HuH-7 (cell line): ENCODE measurements around the gene DNAJB5.
"Not testable (repeated sequence)": the region's sequence is repeated elsewhere in the genome, so short reads cannot be mapped to it uniquely, and the experiment has no call there.

Experiments used
- DNase-seq: peaks from one replicate; pipeline ENCODE4 v3.0.0; 2011; ENCODE audit warnings: low spot score

Gene DNAJB5

DNA sequence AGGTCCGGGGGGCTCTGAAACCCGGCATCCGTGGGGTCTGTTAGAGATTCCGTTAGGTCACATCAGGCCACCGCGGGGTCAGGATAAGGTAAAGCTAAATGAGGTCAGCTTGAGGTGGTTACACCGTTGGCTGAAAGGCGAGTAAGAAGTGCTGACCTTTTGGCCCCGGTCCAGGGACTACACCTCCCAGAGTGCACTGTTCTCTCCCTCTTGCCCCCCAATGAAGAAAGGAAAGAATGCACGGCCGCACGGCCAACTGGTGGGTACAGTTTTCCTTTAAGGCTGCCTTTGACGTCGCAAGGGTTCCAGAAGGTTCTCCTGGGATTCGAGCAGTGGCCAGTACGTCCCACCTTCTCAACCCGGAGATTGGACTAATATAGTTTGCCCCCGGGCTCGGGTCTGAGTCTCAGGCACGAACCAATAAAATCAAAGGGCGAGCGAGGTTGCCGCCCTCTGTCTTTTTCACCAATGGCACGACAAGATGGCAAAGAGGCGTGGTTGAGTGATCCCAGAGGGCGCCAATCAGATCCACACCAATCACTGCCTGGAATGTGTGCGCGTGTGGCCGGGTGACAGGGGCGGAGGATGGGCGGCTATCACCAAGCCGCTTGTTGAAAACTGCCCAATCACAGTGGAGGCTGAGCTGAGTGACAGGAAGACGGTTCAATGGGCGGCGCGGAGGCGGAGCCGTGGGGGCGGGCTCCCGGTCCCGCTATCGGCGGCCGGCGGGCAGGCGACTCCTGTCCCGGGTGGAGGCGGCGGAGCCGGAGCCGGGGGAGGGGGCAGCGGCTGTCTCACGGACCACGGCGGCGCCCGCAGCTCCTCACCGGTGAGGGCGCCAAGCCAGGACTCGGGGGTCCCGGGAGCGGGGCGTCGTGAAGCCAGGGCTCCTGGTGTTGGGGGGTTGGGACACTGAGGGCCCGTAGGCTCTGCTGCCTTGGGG is at the start of gene DNAJB5:
Gene DNAJB5, plus strand, starts transcription at position 743 of the 943 bp plus-strand sequence. CDS start 886 bp downstream, outside the sequence.
- DNase-seq: peak; percentile 99

DNA sequence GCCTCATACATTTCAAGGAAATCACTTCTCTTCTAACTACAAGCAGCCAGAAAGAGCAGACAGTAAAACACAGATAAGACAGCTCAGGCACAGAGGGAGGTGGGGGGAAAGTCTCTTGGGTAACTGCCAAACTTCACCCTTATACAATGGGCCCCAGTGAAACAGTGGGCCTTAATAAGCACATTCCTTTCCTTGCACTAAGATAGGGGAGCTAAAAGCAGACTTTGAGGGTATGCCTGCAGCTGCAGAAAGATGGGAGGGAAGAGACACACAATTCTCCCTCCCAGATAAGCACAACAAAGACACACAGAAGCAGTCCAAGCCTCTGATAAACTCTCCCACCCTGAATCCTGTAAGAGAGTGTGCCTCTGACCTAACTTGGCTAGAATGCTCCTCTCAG is 49.6 kb upstream of the DNAJB5 start:
- DNase-seq: not testable (repeated sequence)

DNA sequence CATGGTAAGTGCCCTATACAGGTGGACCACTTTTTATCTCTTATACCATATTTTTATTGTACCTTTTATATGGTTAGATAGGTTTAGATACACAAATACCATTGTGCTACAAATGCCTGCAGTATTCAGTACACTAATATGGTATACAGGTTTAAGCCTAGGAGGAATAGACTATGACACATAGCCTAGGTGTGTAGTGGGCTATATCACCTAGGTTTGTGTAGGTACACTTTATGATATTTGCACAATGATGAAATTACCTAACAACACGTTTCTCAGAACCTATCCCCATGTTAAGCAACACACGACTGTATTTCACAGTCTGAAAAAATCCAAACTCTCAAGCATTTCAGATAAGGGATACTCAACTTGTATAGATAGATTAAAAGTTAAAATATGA is 41.1 kb upstream of the DNAJB5 start:
- no peak for DNase-seq

DNA sequence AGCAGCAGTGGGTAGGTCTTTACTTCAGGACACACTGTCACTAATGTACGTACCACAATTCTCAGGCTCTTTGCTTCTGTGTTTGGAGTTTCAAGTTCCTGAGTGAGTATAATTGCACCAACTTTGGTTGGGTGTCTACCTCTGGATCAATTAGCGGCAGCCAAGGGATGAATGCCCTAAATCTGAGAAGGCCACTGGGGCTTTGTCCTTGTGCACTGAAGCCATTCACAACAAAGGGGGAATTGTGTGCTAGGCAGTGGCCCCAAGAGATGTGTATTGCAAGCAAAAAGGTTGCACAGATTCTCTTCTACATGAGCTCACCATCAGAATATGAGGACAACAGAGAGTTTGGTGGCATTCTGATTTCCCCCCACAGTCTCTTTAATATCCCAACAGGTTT is 35.3 kb upstream of the DNAJB5 start:
- DNase-seq: no peak

DNA sequence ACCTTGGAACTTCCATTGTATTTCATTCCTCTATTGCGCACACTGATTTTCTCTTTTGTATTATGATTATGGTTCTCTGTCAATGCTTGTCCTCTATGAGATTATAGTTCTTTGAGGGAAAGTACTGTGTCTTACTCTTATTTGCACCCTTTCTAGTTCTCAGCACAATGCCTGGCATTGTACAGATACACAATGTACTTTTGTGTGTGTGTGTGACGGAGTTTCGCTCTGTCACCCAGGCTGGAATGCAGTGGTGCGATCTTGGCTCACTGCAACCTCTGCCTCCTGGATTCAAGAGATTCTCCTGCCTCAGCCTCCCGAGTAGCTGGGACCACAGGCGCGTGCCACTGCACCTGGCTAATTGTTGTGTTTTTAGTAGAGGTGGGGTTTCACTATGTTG is 33.5 kb upstream of the DNAJB5 start:
- DNase-seq: not testable (repeated sequence)

DNA sequence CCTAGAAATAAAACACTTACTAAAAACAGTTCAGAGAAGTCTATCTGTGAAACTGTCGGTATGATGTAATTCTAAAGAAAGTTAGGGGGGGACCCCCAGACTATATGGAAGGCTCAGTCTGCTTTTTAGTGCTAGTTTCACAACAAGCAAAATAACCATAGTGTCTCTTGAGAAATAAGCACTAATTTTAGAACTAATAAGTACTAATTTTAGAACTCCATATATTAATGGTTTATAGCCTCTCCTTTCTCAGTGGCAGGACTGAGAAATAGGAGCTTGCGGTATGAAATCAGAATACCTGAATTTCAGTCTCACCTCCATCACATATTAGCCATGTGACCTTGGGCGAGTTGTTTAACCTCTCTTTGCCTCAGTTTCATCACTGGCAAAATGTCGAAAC is 32.9 kb upstream of the DNAJB5 start:
- no peak for DNase-seq

DNA sequence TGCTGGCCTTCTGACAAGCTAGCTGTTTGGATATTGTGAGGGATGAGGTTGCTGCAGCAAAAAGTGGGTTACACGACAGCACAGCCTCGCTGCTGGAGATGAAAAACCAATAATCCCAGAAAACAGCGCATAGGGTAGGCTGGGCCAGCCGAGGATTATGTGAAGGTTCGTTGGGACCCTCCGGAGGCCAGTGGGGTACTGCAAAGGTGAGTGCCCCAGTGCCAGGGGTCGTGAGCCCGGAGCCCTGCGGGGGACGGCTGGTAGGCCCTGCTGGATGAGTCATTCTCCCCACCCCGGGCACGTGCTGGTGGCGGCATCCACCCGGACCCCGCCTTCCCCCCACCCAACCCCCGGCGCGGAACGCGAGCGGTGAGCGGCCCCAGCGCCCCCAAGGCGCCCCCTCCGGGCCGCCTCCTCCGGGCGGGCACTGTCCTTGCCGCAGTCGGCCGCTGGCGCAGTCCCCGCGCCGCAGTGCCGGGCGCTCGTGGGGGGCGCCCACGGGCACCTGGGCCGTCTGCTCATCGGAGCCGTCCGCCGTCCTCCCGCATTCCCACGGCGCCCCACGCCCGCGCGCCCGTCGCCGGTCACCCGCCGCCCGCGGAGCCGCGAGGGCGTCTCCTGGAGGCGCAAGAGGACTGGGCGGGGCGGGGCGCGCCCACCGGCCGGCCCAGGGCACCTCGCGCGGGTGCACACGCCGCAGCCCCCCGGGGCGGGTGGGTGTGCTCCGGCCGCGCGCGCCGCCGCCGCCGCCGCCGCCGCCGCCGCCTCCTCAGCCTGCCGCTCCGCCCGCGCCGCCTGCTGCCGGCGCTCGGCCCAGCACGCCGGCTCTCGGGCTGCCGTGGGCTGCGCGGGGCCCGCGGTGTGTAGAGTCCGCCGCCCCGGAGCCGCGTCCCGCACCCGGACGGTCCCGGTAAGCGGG is 31.8 kb upstream of the DNAJB5 start, which contains the start of gene PHF24:
Gene PHF24, plus strand, starts transcription at position 794 of the 919 bp plus-strand sequence. CDS start 13,014 bp downstream, outside the sequence.
- peak; percentile 29 for DNase-seq

DNA sequence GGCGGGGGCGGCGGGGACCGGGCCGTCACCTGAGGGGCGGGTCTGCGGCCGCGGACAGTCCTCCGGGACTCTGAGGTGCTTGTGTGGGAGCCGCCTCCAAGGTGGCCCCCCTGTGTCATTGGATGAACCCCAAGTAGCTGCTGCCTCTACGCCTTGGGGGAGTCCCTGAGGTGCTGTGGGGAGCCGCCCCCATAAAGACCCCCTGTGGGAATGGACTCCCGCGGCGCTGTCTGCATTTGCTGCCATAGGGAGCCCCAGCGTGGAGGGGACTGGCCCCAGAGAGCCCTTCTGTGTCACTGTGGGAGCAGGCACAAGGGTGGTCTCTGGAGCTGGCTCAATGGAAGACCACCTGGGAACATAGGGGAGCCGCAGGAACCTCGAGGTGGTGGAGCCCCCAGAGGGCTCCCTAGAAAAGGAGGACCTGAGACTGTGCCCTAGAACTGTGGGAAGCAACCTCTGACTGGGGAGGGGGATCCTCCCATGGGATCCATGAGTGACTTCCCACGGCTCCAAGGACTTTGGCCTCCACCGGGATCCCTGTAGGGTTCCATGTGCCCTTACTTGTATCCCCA is 31.0 kb upstream of the DNAJB5 start:
- DNase-seq: no peak

DNA sequence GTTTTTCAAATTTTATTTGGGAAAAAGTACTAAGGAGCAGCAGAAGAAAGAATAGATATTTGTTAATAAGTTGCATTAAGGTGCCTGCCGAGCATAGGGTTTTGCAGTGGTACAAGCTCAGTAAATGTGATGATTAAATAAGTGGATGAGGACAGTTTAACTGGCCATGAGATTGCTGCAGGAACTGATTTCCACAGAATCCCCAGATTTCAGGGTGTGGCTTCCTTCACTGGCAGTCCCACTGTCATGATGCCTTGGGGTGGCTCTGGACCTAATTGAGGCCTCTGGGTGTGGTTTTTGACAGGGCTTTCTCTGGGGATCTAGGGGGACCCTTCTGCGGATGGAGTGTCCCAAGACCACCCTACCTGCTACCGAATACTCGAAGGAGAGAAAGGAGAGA is 30.1 kb upstream of the DNAJB5 start:
- DNase-seq: no peak

DNA sequence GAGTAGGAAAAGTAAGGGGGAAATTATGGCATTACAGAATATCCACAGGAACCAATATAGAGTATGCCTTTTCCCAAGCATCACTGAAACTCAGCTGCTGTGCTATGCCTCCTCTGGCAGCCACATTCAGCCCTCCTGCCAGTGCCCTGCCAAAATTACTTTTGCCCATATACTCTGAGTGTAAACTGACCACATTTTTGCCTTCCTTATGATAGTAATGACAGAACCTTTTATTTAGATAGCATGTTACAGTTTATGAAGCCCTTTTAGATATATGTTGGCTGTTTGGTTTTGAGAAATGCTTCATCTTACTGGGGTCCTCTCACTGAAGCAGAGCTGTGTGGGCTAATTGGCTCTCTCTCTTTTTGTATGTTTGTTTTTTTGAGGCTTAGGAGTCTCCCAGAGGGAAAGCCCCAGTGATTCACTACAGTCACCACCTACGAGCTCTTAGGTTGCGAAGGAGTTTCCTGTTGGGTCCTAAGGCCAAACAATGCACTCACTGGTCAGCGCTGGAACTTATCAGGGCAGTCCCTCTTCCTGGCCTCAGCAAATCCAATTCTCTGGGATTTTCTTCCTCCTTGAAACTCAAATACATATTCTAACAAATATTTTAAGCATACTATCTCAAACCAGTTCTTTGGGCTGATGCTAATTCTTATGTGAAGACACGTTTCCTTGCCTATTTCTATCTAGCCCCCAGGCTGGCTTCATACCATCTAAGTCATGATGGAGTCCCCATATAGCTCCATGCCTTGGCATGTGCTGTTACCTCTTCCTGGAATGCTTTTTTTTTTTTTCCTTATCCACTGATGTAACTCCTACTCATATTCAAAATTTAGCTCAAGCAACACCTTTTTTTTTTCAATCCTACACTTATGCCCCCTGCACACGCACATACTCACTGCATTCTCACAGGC is 27.7 kb upstream of the DNAJB5 start:
- no peak for DNase-seq

DNA sequence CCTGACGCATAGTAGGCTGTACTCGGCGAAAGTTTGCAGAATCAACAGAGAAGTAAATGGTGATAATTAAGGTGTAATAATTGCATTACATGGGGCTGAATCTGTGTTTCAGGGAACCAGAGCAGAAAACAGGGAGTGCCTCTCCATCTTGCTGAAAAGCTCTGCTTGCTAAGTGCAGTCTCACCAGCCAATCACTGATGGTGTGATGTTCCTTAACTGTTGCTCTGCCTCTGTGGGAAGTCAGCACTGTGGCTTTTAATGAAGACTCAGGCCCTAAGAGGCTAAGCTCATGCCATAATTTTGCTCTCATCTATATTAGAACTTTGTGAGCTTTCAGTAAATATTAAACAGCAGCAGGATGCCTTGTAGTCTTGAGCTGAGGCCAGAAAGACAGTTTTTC is 27.0 kb upstream of the DNAJB5 start:
- DNase-seq: no peak

DNA sequence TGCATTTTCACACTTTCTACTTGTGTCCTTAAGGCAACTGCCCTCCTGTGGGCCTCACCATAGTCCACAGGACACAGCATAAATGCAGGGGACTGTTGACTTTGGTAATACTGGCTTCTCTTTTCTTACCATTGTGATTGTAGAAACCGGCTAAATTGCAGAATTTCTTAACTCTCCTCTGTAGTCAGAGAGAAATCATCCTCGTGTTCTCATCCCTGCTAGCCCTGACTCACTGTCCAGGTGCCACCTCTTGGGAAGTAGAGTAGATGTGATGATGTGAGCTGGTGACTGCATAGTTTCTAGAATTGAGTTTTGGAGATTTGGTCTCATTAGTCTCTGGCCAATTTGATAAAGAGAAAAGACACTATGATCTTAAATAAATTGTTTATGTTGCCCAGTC is 26.0 kb upstream of the DNAJB5 start:
- DNase-seq: no peak

DNA sequence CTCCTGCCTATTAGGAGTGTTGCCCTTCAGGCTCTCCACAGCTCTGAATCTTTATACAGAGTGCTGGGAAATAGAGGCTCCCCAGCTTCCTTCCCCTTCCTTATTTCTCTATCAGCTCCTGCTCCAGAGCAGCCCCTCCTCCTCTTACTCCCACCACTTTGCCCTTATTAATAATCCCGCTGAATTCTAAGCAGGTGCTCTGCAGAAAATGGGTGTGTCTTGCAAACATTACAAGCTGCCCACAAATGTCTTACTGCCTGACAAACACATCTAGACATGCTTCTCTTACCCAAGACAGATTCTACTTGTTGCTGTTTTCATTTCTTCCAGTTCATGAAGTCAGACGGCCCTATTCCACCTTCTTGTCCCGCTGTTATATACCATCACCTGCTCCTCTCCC is 25.1 kb upstream of the DNAJB5 start:
- DNase-seq: no peak

DNA sequence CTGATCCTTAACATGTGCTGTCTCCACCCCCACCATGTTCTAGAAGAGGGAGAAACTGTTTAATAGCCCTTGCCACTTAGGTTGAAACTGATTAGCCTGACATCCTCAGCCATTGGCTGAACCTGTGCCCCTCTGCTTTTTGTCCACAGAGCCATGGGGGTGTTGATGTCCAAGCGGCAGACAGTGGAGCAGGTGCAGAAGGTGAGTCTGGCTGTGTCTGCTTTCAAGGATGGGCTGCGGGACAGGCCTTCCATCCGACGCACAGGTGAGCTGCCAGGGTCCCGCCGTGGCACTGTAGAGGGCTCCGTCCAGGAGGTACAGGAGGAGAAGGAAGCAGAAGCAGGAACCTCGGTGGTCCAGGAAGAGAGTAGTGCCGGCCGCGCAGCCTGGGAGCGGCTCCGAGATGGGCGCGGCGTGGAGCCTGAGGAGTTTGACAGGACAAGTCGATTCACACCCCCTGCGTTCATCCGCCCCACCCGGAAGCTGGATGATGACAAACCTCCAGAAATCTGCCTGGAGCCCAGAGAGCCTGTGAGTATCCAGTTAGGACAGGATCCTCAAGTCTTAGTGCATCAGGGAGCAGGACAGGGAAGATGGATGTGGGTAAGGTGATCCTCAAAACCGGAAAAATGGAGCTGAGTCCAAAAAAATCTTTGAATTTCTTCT is 18.3 kb upstream of the DNAJB5 start:
- no peak for DNase-seq

DNA sequence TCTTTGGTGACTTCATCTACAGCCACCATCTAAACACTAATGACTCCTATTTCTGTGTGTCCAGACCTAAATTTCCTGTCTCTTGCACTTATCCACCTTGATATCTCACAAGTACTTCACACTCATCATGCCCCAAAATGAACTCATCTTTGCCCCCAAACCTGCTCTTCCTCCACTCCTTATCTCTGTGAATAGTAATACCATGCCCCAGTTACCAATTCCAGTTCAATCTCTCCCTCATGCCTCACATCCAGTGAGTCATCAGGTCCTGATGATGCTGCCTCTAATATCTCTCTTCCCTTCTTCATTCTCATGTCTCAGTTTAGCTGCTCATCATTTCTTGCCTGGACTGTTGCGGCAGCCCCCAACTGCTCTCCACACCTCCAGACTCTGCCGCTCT is 14.9 kb upstream of the DNAJB5 start:
- no peak for DNase-seq

DNA sequence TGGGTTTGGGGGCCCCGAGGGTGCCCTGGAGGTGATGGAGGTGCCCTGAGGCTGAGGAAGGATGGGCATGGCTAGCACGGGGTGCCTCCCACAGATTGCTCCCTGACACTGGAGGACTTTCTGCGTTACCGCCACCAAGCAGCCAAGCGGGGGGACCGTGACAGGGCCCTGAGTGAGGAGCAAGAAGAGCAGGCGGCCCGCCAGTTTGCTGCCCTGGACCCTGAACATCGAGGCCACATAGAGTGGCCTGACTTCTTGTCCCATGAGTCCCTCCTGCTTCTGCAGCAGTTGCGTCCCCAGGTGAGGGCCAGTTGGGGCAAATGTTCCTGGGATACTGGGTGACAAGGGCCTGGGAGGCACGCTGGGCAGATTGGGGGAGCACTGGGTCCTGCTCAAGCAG is 13.1 kb upstream of the DNAJB5 start:
- no peak for DNase-seq

DNA sequence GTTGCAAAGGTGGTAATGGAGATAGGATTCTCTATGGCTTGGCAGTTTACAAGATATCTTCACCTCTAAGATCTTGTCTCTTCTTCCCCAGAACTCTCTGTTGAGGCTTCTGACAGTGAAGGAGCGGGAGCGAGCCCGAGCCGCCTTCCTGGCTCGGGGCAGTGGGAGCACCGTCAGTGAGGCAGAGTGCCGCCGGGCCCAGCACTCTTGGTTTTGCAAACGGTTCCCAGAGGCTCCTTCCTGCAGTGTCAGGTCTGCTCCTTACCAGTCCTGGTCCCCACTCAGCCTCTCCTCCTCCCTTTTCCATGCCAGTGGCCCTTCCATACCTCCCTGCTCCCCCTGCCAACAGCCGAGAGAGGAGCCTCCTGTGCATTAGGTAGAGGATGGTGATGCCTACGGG is 12.6 kb upstream of the DNAJB5 start:
- no peak for DNase-seq

DNA sequence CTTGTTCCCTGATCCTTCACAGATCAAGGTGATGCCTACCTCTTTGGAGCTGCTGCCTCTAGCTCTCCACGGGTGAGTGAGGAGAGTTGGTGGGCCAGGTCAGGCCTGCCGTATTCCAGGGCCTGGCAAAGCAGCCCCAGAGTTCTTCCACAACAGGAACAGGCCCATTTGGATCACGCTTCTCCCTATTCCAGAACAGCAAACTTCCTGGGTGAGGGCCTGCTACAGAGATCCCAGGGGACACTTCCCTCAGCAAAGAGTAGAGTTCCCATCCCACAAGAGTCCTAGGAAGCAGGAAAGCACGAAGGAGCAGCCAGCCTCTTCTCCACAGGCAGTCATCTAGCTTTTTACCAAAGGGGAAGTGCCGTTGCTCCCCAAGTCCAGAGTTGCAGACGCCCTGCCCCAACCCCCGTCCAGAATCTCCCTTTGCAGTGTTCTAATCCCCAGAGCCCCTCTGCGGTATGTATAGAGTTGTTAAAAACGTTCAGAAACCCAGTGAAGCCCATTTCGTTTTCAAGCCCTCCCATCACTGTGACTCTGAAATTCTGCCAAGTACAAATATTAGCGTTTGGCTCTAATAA is 9.3 kb upstream of the DNAJB5 start:
- DNase-seq: no peak

DNA sequence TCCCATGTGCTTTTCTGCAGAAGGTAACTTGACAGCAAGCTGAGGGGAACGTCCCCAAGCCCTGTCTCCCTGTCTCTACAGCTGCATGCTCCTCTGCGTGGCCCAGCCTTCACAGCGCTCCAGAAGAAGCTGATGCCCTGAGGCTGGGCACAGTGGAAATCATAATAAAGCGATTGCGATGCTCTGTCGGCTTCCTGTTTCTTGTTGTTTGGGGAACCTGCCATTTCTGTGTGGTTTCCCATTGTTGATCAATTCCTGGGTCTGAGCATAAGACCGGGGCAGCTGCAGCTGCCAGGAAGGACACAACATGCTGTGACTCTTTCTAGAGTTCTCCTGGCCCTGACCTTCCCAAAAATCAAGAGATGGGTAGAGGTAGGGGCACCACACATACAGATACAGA is 7.2 kb upstream of the DNAJB5 start:
- DNase-seq: no peak

DNA sequence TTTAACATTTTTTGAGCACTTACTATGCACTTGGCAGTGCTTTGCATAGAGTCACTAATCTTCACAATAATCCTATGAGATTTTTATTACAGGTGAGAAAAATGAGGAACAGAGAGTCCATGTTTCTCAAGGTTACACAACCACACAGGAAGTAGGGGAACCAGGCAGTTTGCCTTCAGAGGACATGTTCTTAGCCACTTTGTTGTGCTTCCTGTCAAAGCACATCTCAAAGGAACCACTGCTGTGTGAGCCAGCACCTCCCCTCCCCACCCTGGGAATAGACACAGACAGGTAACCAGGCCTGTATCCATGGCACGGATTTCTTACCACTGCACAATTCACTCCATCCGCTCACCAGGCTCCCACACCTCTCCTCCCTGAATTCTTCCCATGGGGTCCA is 6.3 kb upstream of the DNAJB5 start:
- DNase-seq: no peak
